ELR (cell line): ENCODE results near the gene ITSN2.
"Not testable (repeated sequence)": the region's sequence is repeated elsewhere in the genome, so short reads cannot be mapped to it uniquely, and the experiment has no call there.

ENCODE experiments used
- DNase-seq: peaks from one replicate; pipeline ENCODE4 v3.0.0-alpha.2; 2015; ENCODE audit warnings: low read depth

ITSN2 gene

GRCh38 chr2:24363301-24363700 is 3.0 kb upstream of the ITSN2 start:
- DNase-seq: peak; percentile 5

- DNase-seq: no peak
Measured at GRCh38 chr2:24362253-24362652, 1.9 kb upstream of the ITSN2 start.

- no peak for DNase-seq
Measured at GRCh38 chr2:24360963-24361330, 611 bp upstream of the ITSN2 start.

GRCh38 chr2:24359129-24360049 is 947 bp downstream of the ITSN2 start:
- peak; percentile 51 for DNase-seq

GRCh38 chr2:24357767-24358166 is 2.6 kb downstream of the ITSN2 start:
- DNase-seq: not testable (repeated sequence)

GRCh38 chr2:24357115-24357514 is 3.2 kb downstream of the ITSN2 start:
- DNase-seq: not testable (repeated sequence)

GRCh38 chr2:24354957-24355356 is 5.4 kb downstream of the ITSN2 start:
- DNase-seq: no peak

GRCh38 chr2:24354395-24354794 is 5.9 kb downstream of the ITSN2 start:
- DNase-seq: no peak

GRCh38 chr2:24353973-24354372 is 6.4 kb downstream of the ITSN2 start:
- no peak for DNase-seq

GRCh38 chr2:24353364-24353763 is 7.0 kb downstream of the ITSN2 start:
- no peak for DNase-seq

- DNase-seq: no peak
Measured at GRCh38 chr2:24352664-24353063, 7.7 kb downstream of the ITSN2 start.

- peak; percentile 13 for DNase-seq
Measured at GRCh38 chr2:24351981-24352380, 8.4 kb downstream of the ITSN2 start.

- DNase-seq: no peak
Measured at GRCh38 chr2:24351627-24351938, 8.8 kb downstream of the ITSN2 start.

GRCh38 chr2:24350826-24351626 is 9.3 kb downstream of the ITSN2 start:
- no peak for DNase-seq

GRCh38 chr2:24349097-24349496 is 11.2 kb downstream of the ITSN2 start:
- no peak for DNase-seq

GRCh38 chr2:24345937-24346336 is 14.4 kb downstream of the ITSN2 start:
- DNase-seq: no peak

- no peak for DNase-seq
Measured at GRCh38 chr2:24343225-24343882, 17.0 kb downstream of the ITSN2 start.

- DNase-seq: peak; percentile 34
Measured at GRCh38 chr2:24342110-24342910, 18.0 kb downstream of the ITSN2 start.

- no peak for DNase-seq
Measured at GRCh38 chr2:24339856-24340262, 20.5 kb downstream of the ITSN2 start.

GRCh38 chr2:24339098-24339497 is 21.2 kb downstream of the ITSN2 start:
- not testable (repeated sequence) for DNase-seq

GRCh38 chr2:24337890-24338289 is 22.4 kb downstream of the ITSN2 start:
- DNase-seq: no peak

GRCh38 chr2:24336811-24337210 is 23.5 kb downstream of the ITSN2 start:
- no peak for DNase-seq
